GM19452 (cell line): ENCODE data around the gene MCRIP2.
"Not testable (repeated sequence)": the region's sequence is repeated elsewhere in the genome, so short reads cannot be mapped to it uniquely, and the experiment has no call there.

ENCODE experiments used
- ATAC-seq: cut with Tn5 transposase; IDR thresholded peaks from one replicate; pipeline ENCODE4 v1.9.1; 2021; ENCODE audit not compliant: unreplicated experiment

MCRIP2 gene, protein sequence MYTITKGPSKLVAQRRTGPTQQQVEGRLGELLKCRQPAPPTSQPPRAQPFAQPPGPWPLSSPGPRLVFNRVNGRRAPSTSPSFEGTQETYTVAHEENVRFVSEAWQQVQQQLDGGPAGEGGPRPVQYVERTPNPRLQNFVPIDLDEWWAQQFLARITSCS

GRCh38 chr16:641326-642188 is at the start of gene MCRIP2:
TSS of gene MCRIP2 (plus strand) at chr16:641828. CDS start at chr16:641992, 164 bp downstream.
- ATAC-seq, result peak; percentile 47

DNA sequence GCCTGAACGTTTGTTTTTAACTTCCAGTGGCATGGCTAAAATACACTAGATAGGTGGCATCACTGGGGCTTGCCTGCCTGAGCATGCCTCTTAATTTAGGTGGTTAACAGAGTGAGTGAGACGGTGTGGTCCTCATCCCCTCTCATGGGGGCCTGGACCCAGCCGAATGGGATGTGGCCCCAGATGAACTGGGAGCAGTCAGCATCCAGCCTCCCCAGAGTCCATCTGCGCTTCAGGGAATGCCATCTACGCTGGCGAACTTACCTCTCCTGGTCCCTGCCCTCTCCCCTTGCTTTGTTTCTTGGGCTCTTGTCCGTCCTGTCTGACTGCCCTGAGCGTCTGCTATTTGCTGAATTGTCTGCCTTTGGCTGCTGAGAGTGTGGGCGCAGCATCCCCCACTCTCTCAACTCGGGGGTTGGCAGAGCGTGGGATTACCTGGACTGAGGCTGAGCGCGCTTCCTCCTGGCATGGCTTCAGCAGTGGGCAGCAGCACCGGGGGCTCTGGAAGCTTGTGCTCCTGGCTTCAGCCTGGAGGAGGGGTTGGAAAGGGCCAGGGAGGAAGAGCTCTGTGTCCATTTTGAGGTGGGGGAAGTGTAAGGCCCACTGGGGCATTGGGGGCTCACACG is 49.6 kb upstream of the MCRIP2 start:
- ATAC-seq, result no peak

- no peak for ATAC-seq
These were observed 48.9 kb upstream of the MCRIP2 start for GRCh38 chr16:592518-593306.

DNA sequence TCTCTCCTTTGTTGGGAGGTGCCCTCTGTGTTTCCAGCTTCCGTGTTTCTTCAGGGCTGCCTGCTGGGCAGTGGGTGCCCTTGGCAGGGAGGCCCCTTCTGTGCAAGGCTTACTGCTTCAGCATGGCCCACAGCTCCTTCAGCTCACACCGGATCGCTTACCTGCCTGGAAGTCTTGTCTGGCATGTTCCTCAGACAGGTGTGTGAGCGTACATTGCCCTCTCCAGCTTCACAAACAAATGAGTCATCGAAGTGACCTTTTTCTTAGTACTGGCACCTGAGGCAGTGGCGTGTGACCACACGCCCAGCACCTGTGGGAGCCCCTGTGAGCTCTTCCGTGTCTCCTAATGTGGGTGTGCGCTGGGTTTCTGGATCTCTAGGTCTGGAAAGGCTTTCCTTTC is 48.2 kb upstream of the MCRIP2 start:
- ATAC-seq, result no peak

DNA sequence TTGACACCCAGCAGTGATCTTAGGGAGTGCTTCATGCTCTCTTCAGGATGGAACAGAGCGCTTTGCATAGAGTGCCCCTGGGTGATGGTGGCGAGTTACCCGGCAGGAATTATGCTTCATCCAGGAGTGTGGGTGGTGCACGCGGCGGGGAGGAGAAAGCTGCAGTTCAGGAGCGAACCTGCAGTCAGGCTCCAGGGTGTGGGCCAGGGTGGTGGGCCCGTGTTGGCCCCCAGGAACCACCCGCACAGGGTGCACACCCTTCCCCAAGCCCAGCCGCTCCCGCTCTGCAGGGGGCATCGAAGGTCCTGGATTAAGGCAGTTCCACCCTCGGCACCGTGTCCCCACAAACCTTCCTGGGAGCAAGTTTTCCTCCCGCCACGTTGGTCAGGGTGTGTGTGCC is 47.8 kb upstream of the MCRIP2 start:
- ATAC-seq, result no peak

DNA sequence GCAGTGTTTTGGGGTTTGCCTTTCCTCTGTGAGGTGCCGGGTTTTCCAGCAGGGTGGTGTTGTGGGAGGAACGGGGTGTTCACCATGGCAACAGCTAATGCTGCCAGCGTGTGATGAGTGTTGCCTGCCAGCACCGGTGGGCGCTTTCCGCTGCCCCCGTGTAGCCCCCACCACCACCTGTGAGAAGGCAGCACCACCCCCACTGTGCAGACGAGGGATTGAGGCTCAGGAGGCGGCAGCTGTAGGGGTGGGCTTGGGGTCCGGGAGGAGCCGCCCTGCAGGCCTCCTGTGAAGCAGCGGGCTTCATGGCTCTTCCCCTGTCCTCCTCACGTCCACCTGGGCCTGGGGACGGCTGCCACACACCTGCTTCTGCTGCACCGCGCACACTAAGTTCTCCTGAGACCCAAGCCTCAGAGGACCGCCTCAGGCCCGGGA is 46.5 kb upstream of the MCRIP2 start:
- no peak for ATAC-seq

DNA sequence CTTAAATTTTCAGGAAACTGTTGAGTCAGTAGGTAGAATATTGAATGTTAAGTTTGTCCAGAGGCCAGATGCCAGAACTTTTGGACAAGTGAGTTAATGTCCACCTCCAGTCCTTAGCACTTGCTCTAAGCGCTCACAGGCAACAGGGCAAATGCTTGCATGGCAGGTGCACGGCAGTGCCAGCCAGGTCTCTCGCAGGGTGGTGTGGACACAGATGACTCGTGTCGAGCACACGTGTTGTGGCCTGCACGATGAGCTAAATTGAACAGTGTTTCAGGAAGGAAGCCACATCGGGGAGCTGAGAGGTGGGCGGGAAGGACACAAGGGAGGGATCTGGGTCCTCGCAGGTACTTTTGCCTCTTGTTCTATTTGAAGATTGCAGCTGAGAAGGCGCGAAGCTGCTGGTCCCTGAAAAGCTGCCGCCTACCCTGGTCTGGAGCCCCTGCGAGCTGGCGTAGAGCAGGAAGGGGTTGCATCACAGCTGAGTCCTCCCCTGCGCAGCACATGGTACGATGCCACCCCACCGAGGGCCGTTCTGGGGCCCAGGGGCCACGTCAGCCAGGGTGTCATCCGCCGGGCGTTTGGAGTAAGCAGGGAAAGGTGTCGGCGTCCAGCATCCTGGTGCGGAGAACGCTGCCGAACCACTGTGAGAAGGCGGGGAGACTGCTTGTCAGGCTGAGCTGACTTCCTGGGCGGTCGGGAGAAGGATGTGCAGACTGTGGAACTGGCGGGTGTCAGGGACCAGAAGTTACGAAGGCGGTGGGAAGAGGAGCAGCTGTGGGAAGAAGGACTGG is 45.5 kb upstream of the MCRIP2 start:
- no peak for ATAC-seq

DNA sequence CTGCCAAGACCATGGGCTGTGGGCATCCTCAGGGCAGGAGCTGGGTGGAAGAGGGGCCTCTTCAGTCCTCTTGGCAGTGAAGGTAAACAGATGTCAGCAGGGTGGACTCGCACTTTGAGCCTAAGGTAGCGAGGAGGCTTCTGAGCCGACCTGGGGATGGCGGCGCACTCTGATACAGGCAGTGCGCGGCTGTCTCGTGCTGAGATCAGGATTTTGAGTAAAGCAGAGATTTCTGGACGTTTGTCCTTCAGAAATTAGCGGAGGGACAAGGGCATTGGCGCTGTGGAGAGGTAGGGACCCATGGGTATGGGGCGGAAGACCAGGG is 44.9 kb upstream of the MCRIP2 start:
- no peak for ATAC-seq

- ATAC-seq, result not testable (repeated sequence)
These were observed 44.0 kb upstream of the MCRIP2 start for GRCh38 chr16:597655-598054.

GRCh38 chr16:598823-599739 is 42.5 kb upstream of the MCRIP2 start:
- no peak for ATAC-seq

DNA sequence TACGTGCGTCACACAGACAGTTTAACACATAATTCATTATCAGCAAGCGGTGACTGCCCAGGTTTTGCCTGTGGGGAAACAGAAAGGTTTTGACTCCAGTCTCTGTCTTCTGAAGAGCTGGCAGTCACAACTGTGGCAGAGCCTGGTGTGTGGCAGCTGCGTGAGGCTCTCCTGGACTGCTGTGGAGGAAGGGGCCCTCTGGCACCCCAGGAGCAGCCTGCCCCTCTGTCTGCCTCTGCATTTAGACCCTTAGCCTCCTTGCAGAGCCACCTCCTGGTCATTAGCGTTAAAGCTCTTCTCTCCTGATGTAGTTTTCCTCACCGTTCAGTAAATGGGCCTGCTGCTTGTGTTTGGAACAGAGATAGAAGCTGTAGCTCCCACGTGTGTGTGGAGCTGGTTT is 40.8 kb upstream of the MCRIP2 start:
- ATAC-seq, result no peak

DNA sequence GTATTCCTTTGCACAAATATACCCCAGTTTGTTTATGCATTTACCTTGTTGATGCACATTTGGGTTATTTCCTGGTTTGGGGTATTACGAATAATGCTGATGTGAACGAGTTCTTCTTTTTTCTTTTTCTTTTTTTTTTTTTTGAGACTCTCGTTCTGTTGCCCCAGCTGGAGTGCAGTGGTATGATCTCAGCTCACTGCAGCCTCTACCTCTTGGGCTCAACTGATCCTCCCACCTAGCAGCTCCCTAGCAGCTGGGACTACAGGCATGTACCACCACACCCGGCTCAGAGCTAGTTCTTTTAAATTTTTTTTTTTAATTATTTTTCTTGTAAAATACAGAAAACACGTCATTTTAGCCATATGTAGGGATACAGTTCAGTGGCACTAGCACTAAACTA is 37.7 kb upstream of the MCRIP2 start:
- ATAC-seq, result no peak

DNA sequence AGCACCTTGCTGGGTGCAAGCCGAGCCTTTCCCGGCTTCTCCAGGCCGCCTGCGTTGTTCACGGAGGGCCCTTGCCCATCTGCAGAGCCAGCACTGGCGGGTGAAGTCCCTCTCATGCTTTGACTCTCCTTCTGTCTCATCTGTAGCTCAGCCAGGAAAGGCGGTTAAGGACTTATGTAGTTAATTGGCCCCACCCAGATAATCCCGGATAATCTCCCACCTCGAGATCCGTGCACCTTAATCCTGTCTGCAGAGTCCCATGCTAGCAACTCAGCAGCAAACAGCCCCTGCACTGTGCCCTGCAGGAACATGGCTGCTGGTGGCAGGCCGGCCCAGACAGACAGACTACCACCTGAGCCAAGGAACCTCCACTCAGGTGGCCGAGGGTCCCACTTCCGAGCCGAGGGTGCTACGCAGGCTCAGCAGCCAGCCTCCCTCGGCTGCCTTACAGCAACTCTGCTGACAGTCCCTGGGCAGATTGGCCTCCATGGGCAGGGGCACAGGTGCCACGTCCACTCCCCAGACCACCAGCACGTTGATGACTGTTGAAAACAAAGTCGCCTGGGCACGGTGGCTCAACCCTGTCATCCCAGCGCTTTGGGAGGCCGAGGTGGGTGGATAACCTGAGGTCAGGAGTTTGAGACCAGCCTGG is 34.8 kb upstream of the MCRIP2 start:
- ATAC-seq, result no peak

DNA sequence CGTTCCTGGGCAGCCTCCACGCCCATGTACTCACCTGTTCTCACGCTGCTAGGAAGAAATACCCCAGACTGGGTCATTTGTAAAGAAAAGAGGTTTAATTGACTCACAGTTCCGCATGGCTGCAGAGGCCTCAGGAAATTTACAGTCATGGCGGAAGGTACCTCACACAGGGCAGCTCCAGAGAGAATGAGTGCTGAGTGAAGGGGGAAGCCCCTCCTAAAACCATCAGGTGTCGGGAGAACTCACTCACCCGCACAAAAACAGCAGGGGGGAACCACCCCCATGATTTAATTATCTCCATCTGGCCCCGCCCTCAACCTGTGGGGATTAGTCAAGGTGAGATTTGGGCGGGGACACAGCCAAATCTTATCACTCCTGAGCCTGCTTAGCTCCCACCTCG is 33.6 kb upstream of the MCRIP2 start:
- ATAC-seq, result no peak

DNA sequence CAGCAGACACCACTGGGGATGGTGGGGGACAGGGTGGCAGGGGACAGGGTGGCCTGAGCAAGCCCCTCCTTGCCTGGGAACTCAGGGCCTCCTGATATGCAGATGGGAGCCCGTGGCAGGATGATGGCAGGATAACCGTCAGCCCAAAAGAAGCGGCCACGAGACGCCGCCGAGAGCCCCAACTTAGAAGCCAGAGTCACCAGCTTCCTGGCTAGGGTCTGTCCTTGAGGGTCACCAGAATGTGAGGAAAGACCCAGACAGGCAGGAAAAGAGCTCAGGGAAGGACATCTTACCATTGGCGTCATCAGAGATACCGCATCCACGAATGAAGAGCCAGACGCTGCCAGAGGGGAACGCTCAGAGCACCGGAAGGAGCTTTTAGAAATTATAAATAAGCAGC is 32.3 kb upstream of the MCRIP2 start:
- no peak for ATAC-seq

- no peak for ATAC-seq
These were observed 31.6 kb upstream of the MCRIP2 start for GRCh38 chr16:609984-610383.

DNA sequence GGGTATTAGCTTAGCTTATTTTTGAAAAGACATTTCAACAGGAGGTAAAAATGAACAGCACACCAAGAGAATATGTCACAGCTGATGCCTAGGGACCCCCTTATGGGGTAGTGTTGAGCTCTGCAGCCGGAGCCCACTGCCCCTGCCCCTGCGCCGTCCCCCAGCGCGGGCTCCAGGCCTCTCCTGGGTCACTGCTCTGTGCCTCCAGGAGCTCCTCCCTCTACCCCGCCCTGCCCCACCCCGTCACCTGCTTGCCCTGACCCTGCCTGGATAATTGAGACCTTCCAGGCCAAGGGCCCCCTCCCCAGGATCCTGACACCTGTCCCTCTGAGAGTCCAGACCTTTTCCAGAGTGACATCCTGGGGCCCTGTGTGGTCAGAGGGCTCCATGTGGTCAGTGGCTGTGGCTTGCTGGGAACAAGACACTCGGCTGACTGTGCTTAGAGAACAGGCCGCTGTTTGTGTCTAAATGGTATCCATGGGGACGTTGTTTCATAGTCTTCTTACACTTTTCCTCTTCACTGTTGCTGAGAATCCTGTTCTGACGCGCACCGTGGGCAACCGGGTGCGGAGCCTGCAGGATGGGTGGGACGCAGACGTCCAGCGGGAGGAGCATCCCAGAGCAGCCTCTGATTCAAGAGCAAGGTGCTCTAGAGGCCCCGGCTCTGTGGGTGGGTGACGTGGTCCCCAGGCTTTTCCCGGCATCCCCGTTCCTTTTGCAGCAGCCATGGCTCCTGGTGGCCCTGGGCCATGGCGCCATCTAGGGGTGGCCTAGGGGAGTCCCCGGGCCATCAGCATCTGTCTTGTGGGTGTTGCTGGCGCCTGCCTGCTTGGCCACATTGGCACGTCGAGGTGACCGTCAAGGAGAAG is 30.9 kb upstream of the MCRIP2 start:
- no peak for ATAC-seq

- ATAC-seq, result no peak
These were observed 26.5 kb upstream of the MCRIP2 start for GRCh38 chr16:615122-615521.
